Epithelial cell of proximal tubule (primary cell): ENCODE results near the gene DDX56. TPM values are rescaled to one million over a fixed set of nuclear protein-coding genes. Genes with fewer than 3 reads are reported as not detected.

Experiments
- DNase-seq: peaks from one replicate; pipeline ENCODE4 v3.0.0-alpha.2; 2011; ENCODE audit warnings: low read depth
- H3K4me3 ChIP-seq: 2 replicates; pipeline ENCODE4 v1.5.1; 2011; ENCODE audit warnings: low read depth, mild to moderate bottlenecking, low read length
- total RNA-seq: library from RNA; depleted of rRNA; stranded (reverse); fragments of >200 nt; gene quantifications from 2 replicates; pipeline ENCODE4 v1.2.3, GENCODE V29; 2015
- TF ChIP-seq, protein P1 (sequence below): conservative IDR thresholded peaks from 2 replicates; pipeline ENCODE4 v1.5.1; 2012; ENCODE audit warnings: low read depth, mild to moderate bottlenecking, low read length

Gene DDX56
- total RNA-seq, 1 donor from 2014 or later: 53.2 TPM

- no peak overlapping the region for H3K4me3 ChIP-seq
- peak; percentile 79 for DNase-seq
- TF ChIP-seq, protein P1, sequence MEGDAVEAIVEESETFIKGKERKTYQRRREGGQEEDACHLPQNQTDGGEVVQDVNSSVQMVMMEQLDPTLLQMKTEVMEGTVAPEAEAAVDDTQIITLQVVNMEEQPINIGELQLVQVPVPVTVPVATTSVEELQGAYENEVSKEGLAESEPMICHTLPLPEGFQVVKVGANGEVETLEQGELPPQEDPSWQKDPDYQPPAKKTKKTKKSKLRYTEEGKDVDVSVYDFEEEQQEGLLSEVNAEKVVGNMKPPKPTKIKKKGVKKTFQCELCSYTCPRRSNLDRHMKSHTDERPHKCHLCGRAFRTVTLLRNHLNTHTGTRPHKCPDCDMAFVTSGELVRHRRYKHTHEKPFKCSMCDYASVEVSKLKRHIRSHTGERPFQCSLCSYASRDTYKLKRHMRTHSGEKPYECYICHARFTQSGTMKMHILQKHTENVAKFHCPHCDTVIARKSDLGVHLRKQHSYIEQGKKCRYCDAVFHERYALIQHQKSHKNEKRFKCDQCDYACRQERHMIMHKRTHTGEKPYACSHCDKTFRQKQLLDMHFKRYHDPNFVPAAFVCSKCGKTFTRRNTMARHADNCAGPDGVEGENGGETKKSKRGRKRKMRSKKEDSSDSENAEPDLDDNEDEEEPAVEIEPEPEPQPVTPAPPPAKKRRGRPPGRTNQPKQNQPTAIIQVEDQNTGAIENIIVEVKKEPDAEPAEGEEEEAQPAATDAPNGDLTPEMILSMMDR: peak; percentile 4
Measured at GRCh38 chr7:44595934-44596635, 22.4 kb upstream of the DDX56 start.

DNA sequence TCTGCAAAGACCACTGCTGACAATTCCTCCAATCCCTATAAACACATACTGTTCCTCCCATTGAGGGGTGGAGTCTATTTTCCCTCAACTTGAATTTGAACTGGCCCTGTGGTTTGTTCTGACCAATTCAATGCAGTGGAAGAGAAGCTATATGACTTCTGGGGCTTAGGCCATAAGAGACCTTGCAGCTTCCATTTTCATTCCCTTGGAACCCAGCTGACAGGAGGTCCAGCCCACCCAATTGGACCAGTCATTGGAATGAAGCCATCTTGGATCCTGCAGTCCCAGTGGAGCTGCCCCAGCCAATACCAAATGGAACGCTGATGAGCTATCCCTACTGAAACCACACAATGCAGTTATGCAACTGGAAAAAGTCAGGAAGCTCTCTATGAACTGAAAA, 17.2 kb upstream of the DDX56 start:
- H3K4me3 ChIP-seq: no peak overlapping the region
- TF ChIP-seq, protein P1: no peak
- no peak for DNase-seq

DNA sequence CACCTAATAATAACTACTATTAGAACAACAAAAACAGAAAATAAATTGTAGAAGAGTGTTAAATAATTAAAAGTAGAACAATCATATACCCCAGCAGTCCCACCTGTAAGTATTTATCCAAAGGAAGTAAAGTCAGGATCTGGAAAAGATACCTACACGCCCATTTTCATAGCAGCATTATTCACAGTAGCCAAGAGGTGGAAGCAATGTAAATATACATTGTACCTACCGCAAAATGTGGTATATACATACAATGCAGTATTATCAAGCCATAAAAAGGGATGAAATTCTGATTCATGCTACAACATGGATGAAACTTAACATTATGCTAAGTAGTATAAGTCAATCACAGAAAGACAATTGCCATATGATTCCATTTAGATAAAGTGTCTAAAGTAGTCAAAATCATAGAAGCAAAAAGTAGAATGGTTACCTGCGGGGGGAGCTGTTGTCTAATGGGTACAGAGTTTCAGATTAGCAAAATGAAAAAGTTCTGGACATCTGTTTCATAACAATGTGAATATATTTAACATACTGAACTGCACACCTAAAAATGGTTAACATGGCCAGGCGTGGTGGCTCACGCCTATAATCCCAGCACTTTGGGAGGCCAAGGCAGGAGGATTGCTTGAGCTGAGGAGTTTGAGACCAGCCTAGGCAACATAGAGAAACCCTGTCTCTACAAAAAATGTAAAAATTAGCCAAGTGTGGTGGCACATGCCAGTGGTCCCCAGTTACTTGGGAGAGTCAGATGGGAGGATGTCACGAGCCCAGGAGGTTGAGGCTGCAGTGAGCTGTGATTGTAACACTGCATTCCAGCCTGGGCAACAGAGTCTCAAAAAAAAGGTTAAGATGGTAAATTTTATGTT, 14.4 kb upstream of the DDX56 start:
- no peak overlapping the region for H3K4me3 ChIP-seq
- DNase-seq: no peak
- TF ChIP-seq, protein P1: peak; percentile 74

DNA sequence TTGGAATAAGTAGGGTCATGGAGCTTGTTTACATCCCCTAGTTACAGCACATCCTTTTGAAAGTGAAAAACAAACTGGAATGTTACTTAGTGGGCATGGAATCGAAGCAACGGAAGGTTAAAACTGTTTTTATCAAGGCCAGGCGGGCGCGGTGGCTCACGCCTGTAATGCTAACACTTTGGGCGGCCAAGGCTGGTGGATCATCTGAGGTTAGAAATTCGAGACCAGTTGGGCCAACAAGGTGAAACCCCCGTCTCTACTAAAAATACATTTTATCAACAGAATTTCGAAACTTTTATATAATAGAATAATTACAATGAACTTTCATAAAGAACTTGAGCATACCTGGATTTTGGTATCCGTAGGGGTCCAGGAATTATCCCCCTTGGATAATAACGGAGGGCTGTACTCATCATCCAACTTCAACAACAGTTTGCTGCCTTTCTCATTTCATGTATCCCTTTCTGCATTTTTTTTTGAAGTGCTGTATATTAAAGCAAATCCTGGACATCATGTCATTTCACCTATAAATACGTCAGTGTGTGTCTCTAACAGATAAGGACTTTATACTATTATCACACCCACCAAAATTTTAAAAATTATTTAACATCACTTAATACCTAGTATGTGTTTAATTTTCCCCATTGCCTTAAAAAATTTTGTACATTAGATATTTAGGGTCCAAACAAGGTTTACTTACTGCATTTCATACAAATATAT, 9.6 kb upstream of the DDX56 start:
- peak overlapping the region; percentile 74 for H3K4me3 ChIP-seq
- TF ChIP-seq, protein P1: no peak
- DNase-seq: no peak

DNA sequence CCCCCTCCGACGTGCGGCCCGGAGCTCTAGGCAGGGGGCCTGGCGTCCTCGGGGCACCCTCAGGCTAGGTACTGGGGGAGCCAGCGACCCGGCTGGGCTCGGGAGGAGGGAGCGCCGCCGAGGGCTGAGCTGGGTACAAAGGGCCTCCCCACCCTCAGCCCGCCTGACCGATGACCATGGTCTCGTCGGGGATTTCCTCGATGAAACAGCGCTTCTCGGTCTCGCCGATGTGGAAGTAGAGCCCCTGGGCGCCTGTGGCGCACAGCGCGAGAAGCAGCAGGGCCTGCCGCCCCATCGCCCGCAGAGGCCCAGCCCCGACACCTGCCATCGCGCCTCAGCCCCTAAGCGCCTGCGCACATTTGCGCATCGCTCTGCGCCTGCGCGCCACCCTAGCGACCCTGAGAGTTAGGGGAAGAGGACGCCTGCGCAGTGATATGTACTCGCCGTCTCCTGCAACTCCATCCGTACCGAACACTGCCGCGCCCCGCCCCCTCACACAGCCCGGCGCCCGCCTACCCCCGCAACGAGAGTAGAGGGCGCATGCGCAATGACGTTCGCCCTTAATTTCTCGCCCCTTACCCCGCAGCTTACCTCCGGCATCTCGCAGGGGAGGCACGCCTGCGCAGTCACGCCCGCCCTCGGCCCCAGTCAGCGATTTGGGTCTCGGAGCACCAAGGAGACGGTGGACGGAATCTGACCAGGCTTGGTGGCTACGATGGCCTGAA, 8.3 kb upstream of the DDX56 start, which contains the start of gene TMED4:
TSS of gene TMED4 (minus strand) at position 353 of the 725 bp plus-strand sequence. CDS start at position 328, 25 bp downstream.
- H3K4me3 ChIP-seq: peak within 1 kb of the TSS; percentile 74
- peak; percentile 69 for DNase-seq
- TF ChIP-seq, protein P1: no peak
